IPS DF 4.7 (cell line): Measurements from ENCODE around the gene AP2B1.
"Not testable (repeated sequence)": the region's sequence is repeated elsewhere in the genome, so short reads cannot be mapped to it uniquely, and the experiment has no call there.

ENCODE experiments used
- DNase-seq: peaks from one replicate; pipeline ENCODE4 v3.0.0-alpha.2; 2013; ENCODE audit warnings: low spot score; ENCODE audit errors: extremely low read depth

The AP2B1 gene

DNA sequence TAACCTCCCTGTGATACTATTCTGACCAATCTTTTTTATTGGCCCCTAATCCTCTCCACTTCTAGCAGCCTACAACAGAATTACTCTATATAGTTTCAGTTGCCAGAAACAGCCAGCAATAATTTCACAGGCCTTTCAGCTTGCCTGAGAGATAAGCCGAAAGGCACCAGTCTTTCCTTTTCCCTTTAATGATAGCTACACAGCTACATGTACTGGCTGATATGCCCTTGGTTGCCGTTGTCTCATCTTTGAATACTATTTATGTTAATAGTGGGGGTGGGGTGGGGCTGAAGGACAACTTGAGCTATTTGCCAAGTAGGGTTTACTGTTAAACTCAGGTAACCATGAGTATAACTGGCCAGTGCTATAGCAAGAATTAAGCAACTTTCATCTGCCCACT lies 108.5 kb downstream of the AP2B1 start:
- no peak for DNase-seq

DNA sequence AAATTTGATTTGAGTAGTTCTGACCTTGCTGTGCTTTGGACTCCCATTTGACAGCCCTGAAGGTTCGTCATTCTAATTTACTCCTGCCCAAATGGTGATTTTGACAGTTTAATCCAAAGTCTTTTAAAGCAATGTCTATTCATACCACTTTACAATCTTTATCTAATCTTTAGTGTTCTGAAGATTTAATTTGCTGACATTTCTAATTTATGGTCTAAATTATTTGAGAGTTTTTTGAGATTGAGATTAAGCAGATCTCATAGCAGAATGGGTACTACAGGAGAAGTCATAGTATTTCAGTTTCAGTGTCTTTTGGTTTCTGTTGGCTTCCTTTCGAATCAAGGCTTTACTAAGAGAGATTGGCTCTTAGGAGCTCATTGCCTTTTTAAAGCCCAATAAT lies 111.7 kb downstream of the AP2B1 start:
- DNase-seq: no peak

DNA sequence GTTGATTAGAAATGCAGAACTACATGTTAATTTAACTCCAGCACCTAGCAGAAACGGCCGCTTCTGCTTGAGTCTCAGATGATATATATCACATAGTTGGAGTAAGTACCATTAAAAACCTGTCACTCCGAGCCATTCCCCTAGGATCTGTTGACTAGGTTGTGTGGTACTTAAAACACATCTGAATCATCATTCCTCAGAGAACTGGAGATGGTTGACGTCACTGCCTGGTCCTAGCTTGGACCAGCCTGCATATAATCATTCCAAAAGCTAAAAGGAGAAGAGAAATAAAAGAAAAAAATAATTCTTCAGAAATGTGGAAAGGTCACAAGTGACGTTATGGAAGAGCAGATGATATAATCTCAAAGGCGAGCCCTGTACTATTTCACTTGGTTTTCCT lies 113.0 kb downstream of the AP2B1 start:
- no peak for DNase-seq

DNA sequence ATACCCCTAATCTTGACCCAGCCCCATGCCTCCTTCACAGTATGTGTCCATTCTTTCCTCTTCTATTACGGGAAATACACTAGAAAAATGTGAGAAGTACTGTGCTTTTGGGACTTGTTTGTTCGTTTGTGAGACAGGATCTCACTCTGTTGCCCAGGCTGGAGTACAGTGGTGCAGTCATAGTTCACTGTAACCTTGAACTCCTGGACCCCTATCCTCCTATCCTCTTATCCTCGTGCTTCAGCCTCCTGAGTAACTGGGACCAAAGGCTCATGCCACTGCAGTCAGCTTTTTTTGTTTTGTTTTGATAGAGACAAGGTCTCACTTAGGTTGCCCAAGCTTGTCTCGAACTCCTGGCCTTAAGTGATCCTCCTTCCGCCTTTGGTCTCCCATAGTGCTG lies 114.4 kb downstream of the AP2B1 start:
- DNase-seq: no peak

DNA sequence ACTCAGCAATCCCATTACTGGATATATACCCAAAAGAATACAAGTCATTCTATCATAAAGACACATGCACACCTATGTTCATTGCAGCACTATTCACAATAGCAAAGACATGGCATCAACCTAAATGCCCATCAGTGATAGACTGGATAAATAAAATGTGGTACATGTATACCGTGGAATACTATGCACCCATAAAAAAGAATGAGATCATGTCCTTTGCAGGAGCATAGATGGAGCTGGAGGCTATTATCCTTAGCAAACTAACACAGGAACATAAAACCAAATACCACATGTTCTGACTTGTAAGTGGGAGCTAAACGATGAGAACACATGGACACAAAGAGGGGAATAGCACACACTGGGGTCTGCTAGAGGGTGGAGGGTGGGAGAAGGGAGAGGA lies 116.2 kb downstream of the AP2B1 start:
- not testable (repeated sequence) for DNase-seq

DNA sequence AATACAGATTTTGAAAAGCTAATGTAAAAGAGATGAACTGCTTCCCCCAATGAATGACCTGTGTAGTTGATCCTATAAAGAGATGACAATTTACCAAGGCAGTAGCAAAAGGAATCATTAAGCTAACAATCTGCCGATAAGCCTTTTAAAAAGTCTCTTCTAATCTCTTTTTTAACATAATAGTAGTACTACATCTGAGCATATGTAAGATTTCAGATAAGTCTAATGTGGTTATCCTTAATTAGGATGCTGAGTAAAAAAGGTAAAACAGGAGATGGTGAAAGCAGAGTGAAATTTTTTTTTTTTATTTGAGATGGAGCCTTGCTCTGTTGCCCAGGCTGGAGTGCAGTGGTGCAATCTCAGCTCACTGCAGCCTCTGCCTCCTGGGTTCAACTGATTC lies 118.1 kb downstream of the AP2B1 start:
- DNase-seq: no peak

DNA sequence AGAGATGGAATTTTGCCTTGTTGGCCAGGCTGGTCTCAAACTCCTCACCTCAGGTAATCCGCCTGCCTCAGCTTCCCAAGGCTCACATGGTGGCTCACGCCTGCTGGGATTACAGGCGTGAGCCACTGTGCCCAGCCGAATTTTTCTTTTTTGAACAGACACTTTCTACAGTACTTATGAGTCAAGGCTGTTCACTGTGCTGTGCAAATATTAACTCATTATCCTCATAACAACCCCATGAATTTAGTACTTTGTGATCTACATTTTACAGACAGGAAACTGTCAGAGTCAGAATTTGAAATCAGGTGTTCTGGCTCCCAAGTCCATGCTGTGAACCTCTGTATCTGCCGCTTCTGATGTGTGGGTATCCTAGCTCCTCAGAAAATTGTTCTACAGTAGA lies 118.6 kb downstream of the AP2B1 start:
- DNase-seq: no peak

DNA sequence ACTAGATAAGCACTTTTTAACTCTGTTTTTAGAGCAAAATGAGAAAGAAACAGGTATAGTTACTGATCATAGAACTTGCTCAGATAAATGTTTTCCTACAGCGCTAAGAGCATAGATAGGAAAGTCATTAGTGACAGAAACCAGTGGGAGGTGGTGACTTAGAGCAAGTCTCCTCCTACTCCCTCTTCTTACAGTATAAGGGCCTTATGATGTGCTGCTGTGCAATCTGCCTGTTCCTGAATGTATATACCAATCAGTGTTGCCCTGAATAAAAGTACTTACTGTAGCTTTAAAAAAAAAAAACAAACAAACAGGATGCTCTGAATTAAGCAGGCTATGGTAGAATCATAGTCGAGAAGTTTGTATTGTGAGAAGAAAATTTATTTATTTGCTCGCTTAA lies 121.0 kb downstream of the AP2B1 start:
- DNase-seq: no peak

DNA sequence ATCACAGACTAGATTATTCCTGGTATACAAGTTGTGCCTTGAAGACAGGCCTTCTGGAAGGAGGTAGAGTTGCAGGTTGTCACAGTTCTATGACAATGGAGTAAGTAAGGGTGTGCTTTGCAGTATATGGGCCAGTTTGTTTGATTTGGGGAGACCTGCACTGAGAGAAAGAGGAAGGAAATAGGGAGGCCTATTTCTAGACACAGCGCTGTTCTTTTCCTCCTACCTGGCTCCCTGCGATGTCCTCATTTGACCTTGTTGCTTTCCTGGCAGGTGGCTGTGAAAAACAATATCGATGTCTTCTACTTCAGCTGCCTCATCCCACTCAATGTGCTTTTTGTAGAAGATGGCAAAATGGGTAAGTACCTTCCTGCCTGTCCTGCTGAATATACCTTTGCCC lies 121.8 kb downstream of the AP2B1 start:
- DNase-seq: no peak

DNA sequence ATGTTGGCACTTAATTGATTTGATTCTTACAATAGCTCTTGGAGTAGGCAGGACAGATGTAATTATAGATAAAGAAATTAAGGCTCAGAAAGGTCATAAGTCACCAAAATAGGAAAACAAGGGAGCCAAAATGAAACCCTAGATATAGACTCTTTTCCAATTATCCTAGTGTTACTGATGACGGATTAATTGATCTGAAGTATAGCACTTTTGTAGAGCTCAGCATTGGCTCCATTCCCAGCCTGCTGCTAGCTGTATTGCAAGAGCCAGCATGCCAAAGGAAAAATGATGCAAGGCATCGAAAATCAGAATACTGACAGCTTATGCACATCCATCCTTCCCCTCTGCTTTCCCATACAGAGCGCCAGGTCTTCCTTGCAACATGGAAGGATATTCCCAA lies 122.8 kb downstream of the AP2B1 start:
- DNase-seq: no peak

DNA sequence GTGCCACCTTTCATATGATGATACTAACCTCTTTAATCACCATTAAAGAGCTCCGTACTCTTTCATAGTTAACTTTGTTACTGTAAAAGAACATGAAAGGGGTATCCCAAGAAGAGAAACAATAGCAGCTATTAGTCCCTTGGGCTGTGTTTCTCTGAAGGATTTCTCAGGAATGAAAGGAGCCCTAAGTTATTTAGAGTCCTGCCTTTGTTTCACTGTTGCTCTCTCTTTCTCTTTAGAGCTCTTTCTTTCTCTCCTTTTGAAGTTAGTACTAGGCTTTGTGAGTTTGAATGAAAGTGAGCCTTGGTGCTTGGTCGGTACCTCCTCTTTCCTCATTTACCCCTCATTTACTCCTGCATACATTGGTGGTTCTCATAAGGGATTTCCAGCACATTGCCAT lies 123.8 kb downstream of the AP2B1 start:
- DNase-seq: no peak

DNA sequence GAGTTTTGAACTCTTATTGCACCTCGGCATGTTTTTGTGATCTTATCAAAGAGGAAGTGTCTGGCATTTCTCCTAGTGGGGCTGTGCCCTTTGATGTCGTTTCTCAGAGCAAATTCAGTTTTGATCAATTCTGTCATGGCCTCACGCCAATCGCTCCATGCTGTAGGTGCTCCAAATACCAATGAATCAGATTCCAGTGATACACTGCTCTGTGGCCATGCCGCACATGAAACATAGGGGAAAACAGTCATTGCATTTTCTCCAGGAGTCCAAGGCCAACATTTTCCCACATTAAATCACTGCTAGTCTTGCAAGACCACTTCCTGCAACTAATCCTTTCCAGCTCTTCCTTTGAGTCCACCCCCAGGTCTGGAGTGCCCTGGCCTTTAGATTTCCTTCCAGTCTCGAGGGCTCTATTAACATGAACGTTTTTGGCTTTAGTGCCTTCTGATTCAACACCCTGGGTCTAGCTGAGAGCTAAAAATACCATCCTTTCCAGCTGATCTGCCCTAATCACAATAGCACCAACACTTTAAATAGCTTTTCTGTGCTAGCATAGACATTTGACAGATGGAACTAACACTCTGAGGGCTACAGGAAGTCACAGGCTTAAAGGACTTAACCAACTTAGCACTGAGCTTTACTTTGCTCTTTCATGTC lies 126.1 kb downstream of the AP2B1 start:
- DNase-seq: no peak

DNA sequence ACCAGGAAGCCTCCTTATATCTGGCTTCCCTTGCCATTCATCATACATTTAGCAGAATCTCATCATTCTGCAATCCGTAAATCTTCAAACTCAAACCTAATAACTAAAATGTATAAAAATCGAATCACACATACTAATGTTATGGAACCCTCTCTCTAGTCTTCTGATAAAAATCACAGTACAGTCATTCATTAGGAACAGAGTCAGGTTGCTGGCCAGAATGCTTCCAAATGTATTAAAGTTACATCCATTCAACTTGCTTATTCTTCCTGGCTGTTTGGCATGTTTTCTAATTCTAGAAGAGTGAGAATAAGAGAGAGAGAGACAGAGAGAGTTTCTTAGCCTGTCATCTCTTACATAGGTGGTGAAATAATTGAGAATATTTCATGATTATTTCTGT lies 127.9 kb downstream of the AP2B1 start:
- no peak for DNase-seq

DNA sequence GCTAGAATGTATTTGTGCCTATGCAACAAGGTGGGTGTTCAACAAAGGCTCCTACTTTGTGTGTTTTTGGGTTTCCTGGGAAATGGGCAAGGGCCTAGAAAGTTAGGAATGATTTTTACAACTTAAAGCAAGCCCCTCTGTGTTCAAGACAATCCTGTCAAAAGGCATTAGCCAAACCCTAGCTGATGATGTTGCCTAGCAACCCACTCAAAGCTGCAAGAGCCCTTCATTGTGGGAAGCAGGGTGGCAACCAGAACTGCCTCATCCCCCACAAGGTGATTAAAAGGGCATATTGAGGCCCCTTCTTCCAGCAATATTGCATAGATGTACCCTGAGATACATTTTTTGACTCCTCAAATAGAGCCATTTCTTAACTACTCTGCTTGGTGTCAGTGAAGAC lies 128.3 kb downstream of the AP2B1 start:
- DNase-seq: no peak

DNA sequence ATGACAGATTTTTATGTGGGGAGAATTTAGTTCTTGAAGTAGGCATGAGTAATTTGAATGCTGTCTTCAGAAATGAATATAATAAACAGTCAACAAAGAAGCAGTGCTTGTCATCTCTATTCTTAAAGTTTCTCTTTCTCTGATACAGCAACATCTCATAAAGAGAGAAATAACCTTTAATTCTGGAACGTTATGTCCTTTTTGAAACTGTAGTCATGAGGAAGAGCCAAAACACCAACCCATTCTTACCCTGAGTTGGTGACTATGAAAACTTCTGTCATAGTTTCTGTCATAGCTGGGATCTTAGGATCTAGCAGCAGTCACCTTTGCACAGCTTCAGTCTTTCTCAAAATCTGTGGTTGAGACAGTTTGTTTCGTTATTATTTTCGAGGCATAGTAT lies 129.1 kb downstream of the AP2B1 start:
- no peak for DNase-seq

DNA sequence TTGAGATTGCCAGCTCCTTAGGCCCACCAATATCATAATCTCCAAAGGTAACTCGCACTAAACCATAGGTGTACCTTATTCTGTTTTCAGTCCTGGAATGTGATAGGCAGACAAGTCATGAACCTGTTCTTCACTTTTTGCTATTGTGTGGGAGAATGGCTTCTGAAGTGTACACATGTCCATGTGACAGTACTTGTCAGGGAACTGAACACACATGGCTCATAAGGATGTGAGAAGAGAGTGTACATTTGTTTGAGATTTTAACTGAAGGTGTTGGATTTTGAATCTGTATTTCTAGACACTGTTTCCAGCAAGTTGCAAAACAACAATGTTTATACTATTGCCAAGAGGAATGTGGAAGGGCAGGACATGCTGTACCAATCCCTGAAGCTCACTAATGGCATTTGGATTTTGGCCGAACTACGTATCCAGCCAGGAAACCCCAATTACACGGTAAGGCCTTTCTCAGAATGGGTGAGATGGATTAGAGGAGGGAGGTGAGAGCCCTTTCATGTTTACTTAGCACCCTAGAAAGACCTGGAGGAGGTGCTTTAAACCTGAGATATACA lies 129.9 kb downstream of the AP2B1 start:
- no peak for DNase-seq

DNA sequence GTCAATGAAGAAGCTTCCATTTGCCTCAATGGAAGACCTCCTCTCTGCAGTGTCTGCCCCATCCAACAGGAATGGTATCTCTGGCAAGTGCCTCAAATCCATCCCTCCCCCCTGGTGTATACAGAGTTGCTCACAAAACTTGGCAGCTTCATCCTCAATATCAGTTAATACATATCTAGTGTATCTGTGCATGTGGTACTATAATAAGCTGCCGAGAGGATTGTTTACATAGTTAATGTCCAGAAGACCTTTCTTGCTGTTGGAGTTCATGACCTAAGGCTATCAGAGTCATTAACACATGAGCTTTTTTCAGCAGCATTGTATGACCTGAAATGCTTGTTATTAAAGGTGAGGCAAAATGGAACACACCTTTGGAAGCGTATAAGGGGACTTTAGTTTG lies 130.4 kb downstream of the AP2B1 start:
- no peak for DNase-seq

DNA sequence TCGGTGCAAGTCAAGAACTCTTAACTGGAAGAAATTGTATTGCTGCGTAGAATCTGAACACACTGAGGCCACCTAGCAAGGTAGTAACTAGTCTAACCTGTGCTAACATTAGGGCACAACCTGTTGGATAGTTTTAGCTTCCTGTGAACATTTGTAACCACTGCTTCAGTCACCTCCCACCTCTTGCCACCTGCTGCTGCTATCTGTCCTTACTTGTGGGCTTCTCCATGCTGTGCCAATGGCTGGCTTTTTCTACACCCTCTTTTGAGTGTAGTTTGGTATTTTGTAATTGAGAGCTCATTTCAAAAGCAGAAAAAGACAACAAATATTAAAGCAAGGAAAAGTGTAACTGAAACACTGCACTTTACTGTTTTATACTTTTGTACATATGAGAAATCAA lies 136.6 kb downstream of the AP2B1 start:
- DNase-seq: no peak

DNA sequence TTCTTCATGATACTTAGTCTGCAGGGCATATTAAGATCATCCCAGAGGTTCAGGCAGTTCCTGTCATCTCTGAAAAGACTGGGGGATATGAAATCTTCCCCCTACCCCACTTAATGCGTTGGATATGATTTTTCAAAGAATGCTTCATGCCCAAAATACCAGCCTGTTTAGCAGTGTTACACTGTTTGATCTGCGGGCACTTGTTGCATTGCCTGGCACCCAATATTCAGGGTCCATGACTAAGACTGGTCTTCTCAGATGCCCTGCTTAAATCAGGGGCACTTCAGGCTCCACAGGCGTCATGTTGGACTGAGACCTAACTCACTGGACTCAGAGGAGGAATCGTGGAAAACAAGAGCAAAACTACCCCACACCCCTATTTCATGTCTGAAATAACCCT lies 137.9 kb downstream of the AP2B1 start:
- DNase-seq: no peak

DNA sequence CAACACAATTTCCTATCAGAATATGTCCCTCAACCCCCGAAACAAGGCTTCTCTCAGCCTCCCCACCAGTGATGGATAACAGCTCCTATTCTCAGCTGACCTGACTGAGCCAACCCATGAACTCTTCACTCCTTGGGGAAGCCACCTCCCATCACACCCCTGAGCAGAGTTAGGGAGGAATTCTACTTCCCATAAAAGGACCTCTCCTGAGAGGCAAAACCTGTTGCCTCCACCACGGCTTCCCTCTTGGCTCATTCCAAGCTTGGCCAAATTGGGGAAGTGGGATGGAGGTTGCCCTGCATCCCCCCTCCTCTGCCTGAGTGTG lies 138.6 kb downstream of the AP2B1 start:
- DNase-seq: no peak

DNA sequence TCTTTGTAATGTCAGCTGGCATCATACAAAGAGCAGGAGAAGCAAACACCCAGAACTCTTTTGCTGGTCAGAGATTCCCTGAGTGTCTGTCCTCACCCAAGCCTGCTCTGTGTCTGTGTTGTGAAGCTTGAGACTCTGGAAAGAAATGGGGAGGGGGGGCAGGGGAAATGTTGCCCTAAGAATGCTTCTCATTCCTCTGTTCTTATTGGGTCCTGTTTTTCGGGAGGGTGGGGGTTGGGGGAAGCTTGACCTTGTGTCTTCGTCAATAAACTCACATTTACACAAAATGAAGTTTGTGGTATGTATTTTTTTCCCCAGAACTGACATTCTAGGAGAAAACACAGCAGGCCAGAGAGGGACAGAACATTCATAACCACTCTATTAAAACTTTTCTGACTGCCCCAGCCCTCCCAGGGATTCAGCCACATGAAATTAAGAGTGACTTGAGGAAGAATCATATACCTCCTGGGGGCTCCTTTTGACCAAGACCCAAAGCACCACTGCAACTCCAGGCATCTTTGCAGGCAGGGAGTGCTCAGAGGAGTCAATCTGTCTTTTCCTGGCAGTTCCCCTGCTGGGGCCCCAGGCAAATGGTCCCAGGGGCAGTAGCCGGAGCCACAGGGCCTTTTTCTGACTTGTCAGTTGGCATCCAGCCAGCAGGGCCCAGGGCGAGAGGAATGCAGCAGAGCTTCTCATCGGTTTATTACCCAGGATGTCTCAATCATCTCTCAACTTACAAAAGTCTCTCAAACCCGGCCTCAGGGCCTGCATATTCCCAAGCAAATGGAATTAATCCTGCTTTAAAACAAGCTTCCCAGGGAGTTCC lies 139.2 kb downstream of the AP2B1 start:
- no peak for DNase-seq

DNA sequence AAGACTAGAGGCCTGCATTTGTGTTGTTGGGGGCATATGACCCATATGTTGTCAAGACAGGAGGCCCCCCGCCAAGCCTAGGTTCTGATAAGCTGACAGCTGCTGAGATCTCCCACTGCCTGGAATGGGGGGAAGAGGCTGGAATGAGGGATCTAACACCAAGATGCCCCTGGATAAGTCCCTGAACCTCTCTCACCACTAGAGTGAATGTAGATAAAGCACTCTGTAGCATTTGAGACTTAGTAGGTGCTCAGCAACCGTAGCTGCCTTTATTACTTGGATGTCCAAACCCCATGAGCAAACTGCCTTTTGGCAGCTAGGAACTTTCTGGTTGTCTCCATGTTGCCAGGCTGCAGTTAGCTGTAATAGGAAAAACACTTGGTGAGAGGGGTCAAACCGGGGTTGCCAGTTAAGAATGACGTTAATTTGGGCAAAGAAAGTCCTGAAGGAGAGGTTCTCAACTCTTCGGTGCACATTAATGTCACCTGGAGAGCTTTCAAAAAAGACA lies 139.9 kb downstream of the AP2B1 start:
- no peak for DNase-seq

DNA sequence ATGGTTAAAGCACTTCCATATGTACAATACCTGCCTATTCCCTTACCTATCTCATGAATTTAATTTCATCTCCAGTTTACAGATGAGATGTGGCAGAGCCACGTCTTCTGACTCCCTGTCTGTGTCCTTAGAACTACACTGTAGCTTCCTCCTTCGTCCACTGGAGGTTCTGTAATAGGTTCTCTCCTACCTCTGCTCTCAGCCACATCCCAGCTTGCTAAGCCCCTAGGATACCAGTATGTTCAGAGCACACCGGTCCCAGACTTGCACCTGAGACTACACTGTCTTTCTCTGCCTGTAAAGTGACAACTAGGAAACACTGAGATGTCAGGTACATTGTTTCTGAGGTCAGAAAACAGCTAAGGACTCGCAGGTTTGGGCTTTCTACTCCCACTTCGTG lies 140.5 kb downstream of the AP2B1 start:
- no peak for DNase-seq
